Psoas muscle (tissue), 8 donors: ENCODE data around the gene MED9. TPM values are rescaled to one million over a fixed set of nuclear protein-coding genes. Genes with fewer than 3 reads are reported as not detected.

Experiments
- ATAC-seq, 4 donors: fragments of 200-7000 bp; cut with Tn5 transposase; one replicate each; pipeline ENCODE4 v1.9.1; 2020; ENCODE audit warnings: moderate library complexity in 3 of 4, mild to moderate bottlenecking in 2 of 4
- DNase-seq, 2 donors: peaks; one replicate each; pipeline ENCODE4 v3.0.0-alpha.2; 2020
- H3K27ac ChIP-seq: fragments of 200-600 bp; one replicate; pipeline ENCODE4 v1.8.0; 2022
- H3K27me3 ChIP-seq, 3 donors: fragments of 200-600 bp in 1 of 3; one replicate each; pipeline versions ENCODE4 v1.6.1 to v1.8.0; 2013 to 2022; ENCODE audit warnings: low read length in 2 of 3, mild to moderate bottlenecking in 2 of 3, moderate library complexity in 1 of 3; ENCODE audit not compliant: insufficient read depth in 3 of 3
- H3K36me3 ChIP-seq, 2 donors: fragments of 200-600 bp in 1 of 2; one replicate each; pipeline versions ENCODE4 v1.6.1 to v1.8.0; 2013 to 2022; ENCODE audit warnings: low read depth in 1 of 2, mild to moderate bottlenecking in 1 of 2, moderate library complexity in 1 of 2; ENCODE audit not compliant: insufficient read depth in 1 of 2
- H3K4me1 ChIP-seq: fragments of 200-600 bp; one replicate; pipeline ENCODE4 v1.8.0; 2022
- H3K4me3 ChIP-seq: fragments of 200-600 bp; one replicate; pipeline ENCODE4 v1.8.0; 2022; ENCODE audit warnings: mild to moderate bottlenecking
- H3K9me3 ChIP-seq: fragments of 200-600 bp; one replicate; pipeline ENCODE4 v1.8.0; 2022
- CTCF ChIP-seq: fragments of 200-600 bp; IDR thresholded peaks from one replicate; pipeline ENCODE4 v1.8.0; 2022; ENCODE audit warnings: antibody characterized with exemption
- WGBS, 3 donors: extraction: QIAGEN DNeasy Blood & Tissue Kit; methylation state at CpG; one replicate each; pipeline versions ENCODE4 v1.1.6 to v1.1.7; 2013; 5-methylcytosine and 5-hydroxymethylcytosine counted together
- intact Hi-C, 2 donors: fragments of 100-400 bp; cut with DNase I; formaldehyde crosslinking; loops; one replicate each; pipeline versions ENCODE4 v1.11.0 to v1.14.2; 2022
- polyA plus RNA-seq, 3 donors: library from polyadenylated mRNA; stranded (reverse); fragments of 200-250 nt; gene quantifications; one replicate each; pipeline ENCODE4 v1.2.3, GENCODE V29; 2013
- total RNA-seq, 4 donors: library from RNA; stranded (reverse); fragmentation: NEBNext Ultra II Directional in 2 of 4; extraction: Animal tissue kit (Norgen Biotek cat#: 25700) in 2 of 4; gene quantifications; one replicate each; pipeline versions ENCODE4 v1.2.1 to v1.2.4, GENCODE V29; 2021 to 2023
- donor health status: healthy with polysubstance abuse.
- donor health status: DM: no; HTN: no; CAD: no; lungs with moderate emphysema.
- donor health status: Bipolar disorder and iron deficiency.
- donor health status: healthy.
- donor health status: DM: yes; HTN: yes; CAD: no.
- donor health status: DM: no; HTN: no; CAD: no.
- donor health status: DM: no; HTN: no; CAD: no.
- donor health status: DM: yes; HTN: yes; CAD: no.

Gene MED9
- total and polyA plus RNA-seq, 7 donors: 12.4 to 29.6 (median 18.3) TPM

GRCh38 chr17:17513626-17514025, 36.8 kb downstream of the MED9 start:
- DNase-seq (peak in 1 of 2 donors; percentile 39), ATAC-seq (no peak)
- no peaks in the 10 kb centered on the region for H3K36me3 ChIP-seq
- no peak overlapping the region for H3K4me3 ChIP-seq
- 97 to 99% (median 99%) methylated on average over 7 of the region's 7 CpGs for WGBS, 3 donors
- TF ChIP-seq CTCF: no peak
- no peak overlapping the region for H3K27ac ChIP-seq
- no peaks in the 10 kb centered on the region for H3K4me1 ChIP-seq
- no peaks in the 10 kb centered on the region for H3K9me3 ChIP-seq
- intact Hi-C loops: no loop called here
- H3K27me3 ChIP-seq: no peaks in the 10 kb centered on the region

GRCh38 chr17:17514361-17514992, 37.7 kb downstream of the MED9 start:
- no peak overlapping the region for H3K4me3 ChIP-seq
- no peak overlapping the region for H3K27ac ChIP-seq
- peak; percentile 9 to 51 for DNase-seq
- H3K9me3 ChIP-seq: no peaks in the 10 kb centered on the region
- H3K27me3 ChIP-seq: no peaks in the 10 kb centered on the region
- ATAC-seq: no peak
- WGBS, 3 donors: 92 to 93% (median 92%) methylated on average over 15 to 16 of the region's 16 CpGs
- intact Hi-C loops: no loop called here
- no peaks in the 10 kb centered on the region for H3K4me1 ChIP-seq
- no peak for TF ChIP-seq CTCF
- no peaks in the 10 kb centered on the region for H3K36me3 ChIP-seq

GRCh38 chr17:17514993-17515933, 38.5 kb downstream of the MED9 start:
- no peaks in the 10 kb centered on the region for H3K36me3 ChIP-seq
- peak in 2 of 4 donors; percentile 38 to 54 for ATAC-seq
- peak; percentile 56 to 59 for DNase-seq
- intact Hi-C loops: no loop called here
- no peaks in the 10 kb centered on the region for H3K4me1 ChIP-seq
- H3K27ac ChIP-seq: peak overlapping the region; percentile 17
- no peak overlapping the region for H3K4me3 ChIP-seq
- WGBS, 3 donors: 87 to 91% (median 90%) methylated on average over 21 of the region's 21 CpGs
- no peaks in the 10 kb centered on the region for H3K9me3 ChIP-seq
- no peak for TF ChIP-seq CTCF
- H3K27me3 ChIP-seq: no peaks in the 10 kb centered on the region

- Histone ChIP-seq H3K9me3 (no peaks in the 10 kb centered on the region), H3K4me3 (no peak overlapping the region), H3K36me3 (no peaks in the 10 kb centered on the region), H3K27me3 (no peaks in the 10 kb centered on the region), H3K27ac (peak overlapping the region; percentile 17), H3K4me1 (no peaks in the 10 kb centered on the region)
- WGBS, 3 donors: 81 to 86% (median 85%) methylated on average over 21 of the region's 21 CpGs
- ATAC-seq: peak in 1 of 4 donors; percentile 6
- intact Hi-C loops: no loop called here
- DNase-seq: peak; percentile 21 to 50
- no peak for TF ChIP-seq CTCF
Measured at GRCh38 chr17:17515934-17516930, 39.4 kb downstream of the MED9 start.
